HAP-1 (cell line): ENCODE measurements around the gene AGR2.
"Not testable (repeated sequence)": the region's sequence is repeated elsewhere in the genome, so short reads cannot be mapped to it uniquely, and the experiment has no call there.

Experiments
- DNase-seq, 2 experiments: peaks; one replicate each; pipeline ENCODE4 v3.0.0-alpha.2; 2016 to 2020; ENCODE audit warnings: low spot score in 2 of 2
- H3K27me3 ChIP-seq: fragments of 250-450 bp; sonication (Bioruptor Pico); 2 replicates; pipeline ENCODE4 v1.5.1; 2020; ENCODE audit warnings: low read depth, mild to moderate bottlenecking, moderate library complexity
- H3K36me3 ChIP-seq: fragments of 250-450 bp; sonication (Bioruptor Pico); replicated peaks from 2 replicates; pipeline ENCODE4 v1.5.1; 2020; ENCODE audit warnings: mild to moderate bottlenecking
- H3K4me1 ChIP-seq: fragments of 250-450 bp; sonication (Bioruptor Pico); 2 replicates; pipeline ENCODE4 v1.5.1; 2020; ENCODE audit warnings: mild to moderate bottlenecking
- H3K4me3 ChIP-seq: fragments of 250-450 bp; sonication (Bioruptor Pico); 2 replicates; pipeline ENCODE4 v1.5.1; 2020; ENCODE audit warnings: mild to moderate bottlenecking, moderate library complexity
- H3K9me3 ChIP-seq: fragments of 250-450 bp; sonication (Bioruptor Pico); 2 replicates; pipeline ENCODE4 v1.5.1; 2020; ENCODE audit warnings: mild to moderate bottlenecking, moderate library complexity
- in situ Hi-C: fragments of 300-500 bp; cut with MboI; formaldehyde crosslinking; loops from 3 replicates; pipeline ENCODE4 v1.14.3; 2020; ENCODE audit warnings: low sequenced_read_pairs, inconsistent platforms, mixed read lengths

AGR2 gene

GRCh38 chr7:16779051-16779450 lies 25.7 kb downstream of the AGR2 start:
- Histone ChIP-seq H3K27me3 (no peaks in the 10 kb centered on the region), H3K4me1 (peaks cover 16% of the 10 kb centered on the region), H3K4me3 (no peak overlapping the region), H3K9me3 (no peaks in the 10 kb centered on the region), H3K36me3 (no peaks in the 10 kb centered on the region)
- in situ Hi-C loops = no loop called here
- no peak for DNase-seq

GRCh38 chr7:16778476-16778875 lies 26.3 kb downstream of the AGR2 start:
- H3K4me3 ChIP-seq = no peak overlapping the region
- peak in 1 of 2 experiments; percentile 25 for DNase-seq
- no peaks in the 10 kb centered on the region for H3K36me3 ChIP-seq
- peaks cover 16% of the 10 kb centered on the region for H3K4me1 ChIP-seq
- in situ Hi-C loops = no loop called here
- no peaks in the 10 kb centered on the region for H3K27me3 ChIP-seq
- H3K9me3 ChIP-seq = no peaks in the 10 kb centered on the region

- Histone ChIP-seq H3K27me3 (no peaks in the 10 kb centered on the region), H3K36me3 (no peaks in the 10 kb centered on the region), H3K9me3 (no peaks in the 10 kb centered on the region), H3K4me1 (peaks cover 23% of the 10 kb centered on the region), H3K4me3 (no peak overlapping the region)
- no peak for DNase-seq
- in situ Hi-C loops = no loop called here
Measured at GRCh38 chr7:16776053-16776452, 28.7 kb downstream of the AGR2 start.

GRCh38 chr7:16774986-16775385 lies 29.8 kb downstream of the AGR2 start:
- Histone ChIP-seq H3K36me3 (no peaks in the 10 kb centered on the region), H3K4me3 (no peak overlapping the region), H3K9me3 (no peaks in the 10 kb centered on the region), H3K27me3 (no peaks in the 10 kb centered on the region), H3K4me1 (peaks cover 32% of the 10 kb centered on the region)
- in situ Hi-C loops = no loop called here
- DNase-seq = no peak

- Histone ChIP-seq H3K4me1 (peaks cover 34% of the 10 kb centered on the region), H3K36me3 (no peaks in the 10 kb centered on the region), H3K9me3 (no peaks in the 10 kb centered on the region), H3K27me3 (no peaks in the 10 kb centered on the region), H3K4me3 (no peak overlapping the region)
- no peak for DNase-seq
- in situ Hi-C loops = no loop called here
Measured at GRCh38 chr7:16774294-16774693, 30.5 kb downstream of the AGR2 start.

- Histone ChIP-seq H3K4me1 (peaks cover 30% of the 10 kb centered on the region), H3K4me3 (no peak overlapping the region), H3K27me3 (no peaks in the 10 kb centered on the region), H3K36me3 (no peaks in the 10 kb centered on the region), H3K9me3 (no peaks in the 10 kb centered on the region)
- in situ Hi-C loops = no loop called here
- no peak for DNase-seq
Measured at GRCh38 chr7:16773884-16774283, 30.9 kb downstream of the AGR2 start.

GRCh38 chr7:16773326-16773725 lies 31.5 kb downstream of the AGR2 start:
- no peak for DNase-seq
- Histone ChIP-seq H3K36me3 (no peaks in the 10 kb centered on the region), H3K9me3 (no peaks in the 10 kb centered on the region), H3K27me3 (no peaks in the 10 kb centered on the region), H3K4me3 (no peak overlapping the region), H3K4me1 (peaks cover 24% of the 10 kb centered on the region)
- in situ Hi-C loops = no loop called here

- Histone ChIP-seq H3K36me3 (no peaks in the 10 kb centered on the region), H3K9me3 (no peaks in the 10 kb centered on the region), H3K4me1 (peaks cover 19% of the 10 kb centered on the region), H3K4me3 (peak overlapping the region; percentile 8; the same call in 1 of the 2 replicates), H3K27me3 (no peaks in the 10 kb centered on the region)
- in situ Hi-C loops = no loop called here
- peak; percentile 53 to 79 for DNase-seq
Measured at GRCh38 chr7:16770657-16771329, 34.0 kb downstream of the AGR2 start.

GRCh38 chr7:16769994-16770393 lies 34.8 kb downstream of the AGR2 start:
- H3K4me3 ChIP-seq, in situ Hi-C loops, H3K9me3 ChIP-seq, H3K27me3 ChIP-seq, H3K36me3 ChIP-seq, DNase-seq: not testable (repeated sequence)
- peaks cover 19% of the 10 kb centered on the region for H3K4me1 ChIP-seq

GRCh38 chr7:16765436-16765859 lies 39.4 kb downstream of the AGR2 start:
- H3K4me1 ChIP-seq = peaks cover 6% of the 10 kb centered on the region
- H3K36me3 ChIP-seq = no peaks in the 10 kb centered on the region
- in situ Hi-C loops = no loop called here
- DNase-seq = no peak
- H3K9me3 ChIP-seq = no peaks in the 10 kb centered on the region
- no peak overlapping the region for H3K4me3 ChIP-seq
- H3K27me3 ChIP-seq = no peaks in the 10 kb centered on the region

- H3K36me3 ChIP-seq = no peaks in the 10 kb centered on the region
- H3K4me3 ChIP-seq = no peak overlapping the region
- no peaks in the 10 kb centered on the region for H3K27me3 ChIP-seq
- peaks cover 3% of the 10 kb centered on the region; the same call in 1 of the 2 replicates for H3K4me1 ChIP-seq
- DNase-seq = no peak
- H3K9me3 ChIP-seq = no peaks in the 10 kb centered on the region
- in situ Hi-C loops = no loop called here
Measured at GRCh38 chr7:16764942-16765341, 39.9 kb downstream of the AGR2 start.

GRCh38 chr7:16762177-16762576 lies 42.6 kb downstream of the AGR2 start:
- Histone ChIP-seq H3K9me3 (no peaks in the 10 kb centered on the region), H3K36me3 (no peaks in the 10 kb centered on the region), H3K27me3 (no peaks in the 10 kb centered on the region), H3K4me3 (no peak overlapping the region), H3K4me1 (no peaks in the 10 kb centered on the region; the same call in 1 of the 2 replicates)
- in situ Hi-C loops = no loop called here
- DNase-seq = no peak

- Histone ChIP-seq H3K36me3 (no peaks in the 10 kb centered on the region), H3K4me3 (no peak overlapping the region), H3K9me3 (no peaks in the 10 kb centered on the region), H3K27me3 (no peaks in the 10 kb centered on the region), H3K4me1 (peaks cover 21% of the 10 kb centered on the region)
- in situ Hi-C loops = no loop called here
- DNase-seq = no peak
Measured at GRCh38 chr7:16759840-16760239, 45.0 kb downstream of the AGR2 start.

- DNase-seq = no peak
- H3K27me3 ChIP-seq = no peaks in the 10 kb centered on the region
- in situ Hi-C loops = no loop called here
- H3K36me3 ChIP-seq = no peaks in the 10 kb centered on the region
- H3K4me1 ChIP-seq = peaks cover 23% of the 10 kb centered on the region
- no peaks in the 10 kb centered on the region for H3K9me3 ChIP-seq
- H3K4me3 ChIP-seq = no peak overlapping the region
Measured at GRCh38 chr7:16758631-16759611, 45.9 kb downstream of the AGR2 start.
